Liver (tissue), 3 donors: ENCODE data around the gene AMOTL1.

Experiments
- CTCF ChIP-seq: fragments of 150-350 bp; IDR thresholded peaks from 2 replicates; pipeline ENCODE4 v1.5.1; 2017; ENCODE audit warnings: improper control_type of control experiment, low read depth, low read length; ENCODE audit not compliant: missing input control
- GABPA ChIP-seq, 2 donors: IDR thresholded peaks in 1 of 2; conservative IDR thresholded peaks in 1 of 2; 2 replicates each; pipeline ENCODE4 v1.6.1; 2016; ENCODE audit warnings: antibody characterized with exemption in 2 of 2, mild to moderate bottlenecking in 1 of 2, moderate library complexity in 1 of 2
- HNF4G ChIP-seq: IDR thresholded peaks from 2 replicates; pipeline ENCODE4 v1.6.1; 2016; ENCODE audit warnings: antibody characterized with exemption
- RAD21 ChIP-seq, 2 donors: IDR thresholded peaks; 2 replicates each; pipeline ENCODE4 v1.6.1; 2016; ENCODE audit warnings: antibody characterized with exemption in 2 of 2, mild to moderate bottlenecking in 2 of 2
- YY1 ChIP-seq: IDR thresholded peaks from 2 replicates; pipeline ENCODE4 v1.6.1; 2016; ENCODE audit warnings: antibody characterized with exemption, mild to moderate bottlenecking
- ZBTB33 ChIP-seq: IDR thresholded peaks from 2 replicates; pipeline ENCODE4 v1.6.1; 2016; ENCODE audit warnings: antibody characterized with exemption
- donor health status: healthy.
- donor health status: healthy.

GRCh38 chr11:94728541-94728940, 39.6 kb upstream of the AMOTL1 start:
- TF ChIP-seq GABPA (IDR thresholded peaks at IDR 0.05 in 1 of 2, conservative IDR thresholded peaks at IDR 0.05 in 1 of 2) (no peak), HNF4G (no peak), CTCF (no peak), ZBTB33 (no peak), YY1 (no peak), RAD21 (IDR thresholded peaks at IDR 0.05) (no peak)
